Small intestine (tissue), 7 donors: ENCODE measurements around the gene AUTS2. TPM values are rescaled to one million over a fixed set of nuclear protein-coding genes. Genes with fewer than 3 reads are reported as not detected.

ENCODE experiments used
- DNase-seq, 2 donors: peaks; one replicate each; pipeline versions ENCODE4 v3.0.0 to v3.0.0-alpha.2; 2013
- FAIRE-seq: peaks from 2 replicates; lab custom pipeline; 2012; peaks lifted over from hg19 to GRCh38; lab: Jason Lieb, UNC
- H3K27ac ChIP-seq, 3 donors: one replicate each; pipeline ENCODE4 v1.5.1; 2013; ENCODE audit warnings: low read length in 2 of 3, mild to moderate bottlenecking in 2 of 3, control low read depth in 1 of 3, inconsistent platforms in 1 of 3, low read depth in 1 of 3, moderate library complexity in 1 of 3
- H3K27me3 ChIP-seq, 3 donors: one replicate each; pipeline ENCODE4 v1.6.1; 2013; ENCODE audit warnings: low read length in 3 of 3, inconsistent platforms in 1 of 3; ENCODE audit not compliant: control insufficient read depth in 3 of 3, insufficient read depth in 3 of 3
- H3K36me3 ChIP-seq, 3 donors: one replicate each; pipeline ENCODE4 v1.6.1; 2013; ENCODE audit warnings: low read length in 3 of 3, inconsistent platforms in 1 of 3, low read depth in 1 of 3, mild to moderate bottlenecking in 1 of 3, moderate library complexity in 1 of 3; ENCODE audit not compliant: control insufficient read depth in 3 of 3, insufficient read depth in 2 of 3
- H3K4me1 ChIP-seq, 3 donors: one replicate each; pipeline ENCODE4 v1.6.1; 2013; ENCODE audit warnings: low read length in 2 of 3, inconsistent platforms in 1 of 3, low read depth in 1 of 3, mild to moderate bottlenecking in 1 of 3, moderate library complexity in 1 of 3; ENCODE audit not compliant: control insufficient read depth in 3 of 3, insufficient read depth in 2 of 3
- H3K4me3 ChIP-seq, 3 donors: one replicate each; pipeline ENCODE4 v1.5.1; 2013; ENCODE audit warnings: low read length in 3 of 3, control low read depth in 1 of 3, inconsistent platforms in 1 of 3, low read depth in 1 of 3, mild to moderate bottlenecking in 1 of 3, moderate library complexity in 1 of 3
- H3K9me3 ChIP-seq, 2 donors: one replicate each; pipeline ENCODE4 v1.6.1; 2013; ENCODE audit warnings: low read depth in 1 of 2, low read length in 1 of 2; ENCODE audit not compliant: control insufficient read depth in 2 of 2, insufficient read depth in 1 of 2
- WGBS, 3 donors: extraction: QIAGEN DNeasy Blood & Tissue Kit; methylation state at CpG; one replicate each; pipeline ENCODE4 v1.1.7; 2013; 5-methylcytosine and 5-hydroxymethylcytosine counted together
- polyA plus RNA-seq, 4 donors: library from polyadenylated mRNA; stranded (reverse) in 3 of 4; unstranded in 1 of 4; fragments of 200-250 nt in 3 of 4; fragments of 120-200 nt in 1 of 4; gene quantifications; one replicate each; pipeline versions ENCODE4 v1.2.1 to v1.2.3, GENCODE V29; 2013
- donor health status: healthy with polysubstance abuse.
- donor health status: control.
- donor health status: control.
- donor health status: Bipolar disorder and iron deficiency.
- donor health status: healthy.

The AUTS2 gene
- polyA plus RNA-seq, 4 donors = 4.9 to 43.5 (median 13.6) TPM

DNA sequence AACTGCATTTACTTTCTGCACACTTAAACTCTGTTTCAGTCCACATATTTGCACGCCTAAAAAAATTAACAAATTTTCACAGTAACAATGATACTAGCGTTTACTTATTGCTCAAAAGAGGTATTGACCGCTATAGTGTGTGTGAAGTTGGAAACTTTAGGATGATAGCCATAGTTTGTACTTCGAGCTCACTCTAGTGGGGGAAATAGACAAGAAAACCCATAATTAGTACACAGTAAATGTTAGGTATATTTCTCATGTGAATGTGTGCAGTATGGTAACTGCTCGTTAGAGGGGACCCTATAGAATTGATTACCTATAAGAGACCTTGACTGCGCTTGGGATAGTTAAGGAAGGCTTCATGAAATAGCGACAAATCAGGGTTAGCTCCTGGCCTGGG is 238.4 kb downstream of the AUTS2 start:
- DNase-seq (no peak), FAIRE-seq (no peak)
- Histone ChIP-seq H3K9me3 (no peaks in the 10 kb centered on the region), H3K27ac (no peak overlapping the region), H3K36me3 (no peaks in the 10 kb centered on the region), H3K4me1 (peaks cover 0 to 5% (median 2%) of the 10 kb centered on the region in 3 donors), H3K4me3 (no peak overlapping the region), H3K27me3 (no peaks in the 10 kb centered on the region)
- 87 to 91% (median 89%) methylated on average over 7 of the region's 7 CpGs for WGBS, 3 donors

DNA sequence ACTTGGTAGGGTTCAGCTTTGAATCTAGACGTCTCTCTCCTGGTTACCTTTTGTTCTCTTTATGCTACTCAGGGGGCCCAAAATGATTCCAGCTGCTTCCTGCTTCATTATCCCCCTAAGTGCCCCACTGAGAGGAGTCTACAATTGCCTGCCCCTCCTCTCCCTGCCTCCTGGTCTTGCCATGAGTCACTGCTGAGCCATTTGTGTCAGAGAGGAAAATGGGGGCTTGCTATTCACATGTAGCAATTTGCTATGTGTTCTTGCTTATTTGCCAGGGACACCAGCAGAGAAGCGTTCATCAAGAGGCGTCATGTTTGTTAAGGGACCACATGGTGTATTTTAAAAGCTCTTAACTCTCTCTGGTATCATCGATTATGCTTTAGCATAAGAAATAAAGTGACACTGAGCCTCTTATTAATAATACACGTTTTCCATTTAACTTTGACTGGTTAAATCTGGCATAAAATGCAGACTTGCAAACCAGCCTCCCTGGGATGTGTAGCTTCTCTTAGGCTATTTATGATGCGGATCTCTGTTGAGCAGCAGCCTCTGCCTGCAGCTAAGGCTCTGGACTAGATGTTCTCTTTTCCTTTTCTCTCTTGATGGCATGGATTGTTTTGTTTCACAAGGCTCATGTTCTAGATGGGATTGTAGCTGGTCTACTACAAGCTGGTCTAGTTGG is 239.3 kb downstream of the AUTS2 start:
- Histone ChIP-seq H3K27ac (no peak overlapping the region), H3K36me3 (no peaks in the 10 kb centered on the region), H3K9me3 (no peaks in the 10 kb centered on the region), H3K27me3 (no peaks in the 10 kb centered on the region), H3K4me3 (no peak overlapping the region), H3K4me1 (peaks cover 0 to 5% (median 2%) of the 10 kb centered on the region in 3 donors)
- WGBS, 3 donors = 74 to 87% (median 81%) methylated on average over 6 of the region's 6 CpGs
- DNase-seq (no peak), FAIRE-seq (no peak)

DNA sequence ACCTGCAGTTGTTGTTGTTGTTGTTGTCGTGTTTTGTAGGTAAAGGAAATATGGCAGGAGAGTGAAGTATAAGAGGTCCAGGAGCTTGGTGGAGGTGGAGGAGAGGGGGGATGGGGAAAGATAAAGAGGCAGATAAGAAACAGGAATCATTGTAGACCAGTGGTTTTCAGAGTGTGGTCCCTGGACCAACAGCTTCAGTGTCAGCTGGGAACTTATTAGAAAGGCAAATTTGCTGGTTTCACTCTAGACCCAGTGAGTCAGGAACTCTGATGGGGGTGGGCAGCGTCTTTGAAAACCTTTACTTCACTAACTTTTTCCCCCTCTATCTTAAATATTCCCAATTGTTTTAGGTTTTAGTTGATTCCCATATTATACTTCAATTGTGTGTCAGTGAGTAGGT is 241.5 kb downstream of the AUTS2 start:
- no peaks in the 10 kb centered on the region for H3K27me3 ChIP-seq
- H3K4me3 ChIP-seq = no peak overlapping the region
- no peaks in the 10 kb centered on the region for H3K36me3 ChIP-seq
- H3K27ac ChIP-seq = no peak overlapping the region
- no peaks in the 10 kb centered on the region for H3K9me3 ChIP-seq
- H3K4me1 ChIP-seq = no peaks in the 10 kb centered on the region
- no peak for DNase-seq
- 88 to 93% (median 91%) methylated on average over 2 of the region's 2 CpGs for WGBS, 3 donors
- no peak for FAIRE-seq

DNA sequence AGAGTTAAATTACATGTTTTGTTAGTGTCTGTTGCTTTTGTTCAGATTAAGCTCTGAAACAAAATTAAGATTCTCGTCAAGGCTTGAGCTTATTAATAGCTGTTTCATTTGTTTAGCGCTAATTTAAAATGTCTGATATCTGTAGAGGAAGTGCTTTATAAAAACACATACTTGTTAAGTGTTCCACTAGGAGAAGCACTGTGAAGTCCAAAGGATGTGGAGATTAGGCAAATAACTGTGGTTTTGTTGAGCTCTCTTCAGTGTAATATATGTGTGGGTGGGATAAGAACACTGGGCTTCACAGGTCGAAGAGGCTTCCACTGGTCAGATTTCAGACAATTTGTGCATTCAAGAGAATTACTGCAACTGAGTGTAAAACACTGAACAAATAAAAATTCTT is 242.0 kb downstream of the AUTS2 start:
- FAIRE-seq (no peak), DNase-seq (no peak)
- Histone ChIP-seq H3K4me1 (no peaks in the 10 kb centered on the region), H3K27me3 (no peaks in the 10 kb centered on the region), H3K36me3 (no peaks in the 10 kb centered on the region), H3K9me3 (no peaks in the 10 kb centered on the region), H3K27ac (no peak overlapping the region), H3K4me3 (no peak overlapping the region)
- WGBS, 3 donors = 60 to 71% (median 70%) methylated on average over 3 of the region's 3 CpGs

DNA sequence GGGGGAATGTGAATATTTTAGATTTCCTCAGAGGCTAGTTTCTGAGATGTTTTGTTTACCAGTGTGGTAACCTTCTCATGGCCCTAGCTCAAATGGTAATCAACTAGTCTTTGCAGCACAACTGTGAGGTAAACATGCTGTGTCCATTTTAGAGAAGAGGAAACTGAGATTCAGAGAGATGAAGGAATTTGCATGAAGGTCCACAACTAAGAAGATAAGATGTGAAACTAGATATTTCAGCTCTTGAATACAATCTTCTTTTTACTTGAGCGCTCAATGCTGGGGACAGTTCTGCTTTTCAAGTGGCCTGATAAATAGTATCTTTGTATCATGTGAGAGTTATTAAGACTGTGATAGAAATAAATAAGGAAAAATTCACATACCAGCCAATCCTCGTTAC is 245.4 kb downstream of the AUTS2 start:
- no peak for FAIRE-seq

DNA sequence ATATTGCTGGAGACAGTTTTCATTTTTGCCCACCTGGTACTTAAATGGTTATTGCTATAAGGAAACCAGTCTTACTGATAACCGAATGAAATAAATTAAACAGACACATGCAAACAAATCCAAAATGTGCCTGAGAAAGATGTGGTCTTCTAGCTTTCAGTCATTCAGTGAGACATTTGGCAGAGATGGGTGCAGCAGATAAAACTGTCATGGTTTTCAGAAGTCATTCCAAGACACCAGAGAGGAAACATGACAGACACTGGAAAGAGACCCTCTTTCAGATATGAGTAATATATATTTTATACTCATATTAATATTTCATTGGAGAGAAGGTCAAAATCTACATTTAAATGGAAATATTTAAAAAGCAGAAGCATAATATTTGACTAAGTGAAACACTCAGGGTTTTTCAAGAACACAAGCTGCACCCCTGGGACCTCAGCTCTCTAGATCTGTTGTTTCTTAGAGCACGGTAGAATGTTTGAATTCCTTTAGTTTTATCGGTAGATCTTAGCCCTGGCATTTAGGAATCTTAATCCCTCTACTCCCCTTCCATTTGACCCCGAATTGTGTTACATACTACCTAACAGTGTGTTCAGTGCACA is 246.1 kb downstream of the AUTS2 start:
- FAIRE-seq (no peak), DNase-seq (no peak)
- no peaks in the 10 kb centered on the region for H3K36me3 ChIP-seq
- WGBS, 3 donors = 60 to 67% (median 66%) methylated on average over 4 of the region's 4 CpGs
- H3K27me3 ChIP-seq = no peaks in the 10 kb centered on the region
- no peak overlapping the region for H3K27ac ChIP-seq
- H3K4me3 ChIP-seq = no peak overlapping the region
- H3K4me1 ChIP-seq = peaks cover 0 to 2% (median 0%) of the 10 kb centered on the region in 3 donors
- no peaks in the 10 kb centered on the region for H3K9me3 ChIP-seq

More for the DNA sequence above, 245.4 kb downstream of the AUTS2 start:
- no peak overlapping the region for H3K27ac ChIP-seq
- H3K36me3 ChIP-seq = no peaks in the 10 kb centered on the region
- H3K27me3 ChIP-seq = no peaks in the 10 kb centered on the region
- no peak overlapping the region for H3K4me3 ChIP-seq
- 81 to 90% (median 83%) methylated on average over 2 of the region's 2 CpGs for WGBS, 3 donors
- no peak for DNase-seq
- H3K9me3 ChIP-seq = no peaks in the 10 kb centered on the region
- peaks cover 0 to 2% (median 0%) of the 10 kb centered on the region in 3 donors for H3K4me1 ChIP-seq

DNA sequence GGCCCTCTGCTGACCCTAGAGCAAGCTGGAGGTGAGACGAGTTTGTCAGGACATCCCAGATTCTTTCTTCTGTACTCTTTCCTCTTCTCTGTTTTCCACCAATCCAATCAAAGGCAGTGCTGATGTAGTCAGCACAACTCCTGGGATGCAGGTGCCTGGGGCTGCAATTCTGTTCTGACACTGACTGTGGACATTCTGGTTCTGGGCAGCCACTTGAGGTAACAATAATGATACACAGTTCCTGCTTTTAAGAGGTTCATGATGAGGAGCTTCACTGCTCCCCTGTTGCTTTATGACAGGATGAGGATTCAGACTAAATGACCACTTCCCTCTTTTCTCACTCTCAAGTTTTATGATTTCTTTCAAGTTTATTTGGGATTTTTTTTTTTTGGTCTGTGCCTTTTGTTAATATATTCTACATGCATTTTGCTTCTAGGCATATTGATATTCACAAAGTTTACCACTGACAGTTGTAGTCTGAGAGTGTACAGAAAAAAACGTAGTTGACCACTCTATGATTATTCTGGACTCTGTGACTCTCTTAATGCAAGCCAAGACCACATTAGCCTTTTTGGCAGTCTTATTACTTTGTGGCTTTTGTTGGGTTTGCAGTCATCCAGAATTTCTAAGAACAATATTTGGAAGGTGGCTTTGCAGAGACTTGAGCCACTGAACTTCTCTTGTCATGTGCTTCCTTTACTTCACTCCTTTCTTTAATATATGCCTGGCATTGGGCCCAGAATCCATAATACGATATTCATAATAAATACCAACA is 247.6 kb downstream of the AUTS2 start:
- Histone ChIP-seq H3K9me3 (no peaks in the 10 kb centered on the region), H3K27ac (no peak overlapping the region), H3K4me1 (peaks cover 0 to 2% (median 0%) of the 10 kb centered on the region in 3 donors), H3K36me3 (no peaks in the 10 kb centered on the region), H3K4me3 (no peak overlapping the region), H3K27me3 (no peaks in the 10 kb centered on the region)
- DNase-seq = no peak
- no peak for FAIRE-seq
- 55 to 61% (median 56%) methylated on average over 3 of the region's 3 CpGs for WGBS, 3 donors

DNA sequence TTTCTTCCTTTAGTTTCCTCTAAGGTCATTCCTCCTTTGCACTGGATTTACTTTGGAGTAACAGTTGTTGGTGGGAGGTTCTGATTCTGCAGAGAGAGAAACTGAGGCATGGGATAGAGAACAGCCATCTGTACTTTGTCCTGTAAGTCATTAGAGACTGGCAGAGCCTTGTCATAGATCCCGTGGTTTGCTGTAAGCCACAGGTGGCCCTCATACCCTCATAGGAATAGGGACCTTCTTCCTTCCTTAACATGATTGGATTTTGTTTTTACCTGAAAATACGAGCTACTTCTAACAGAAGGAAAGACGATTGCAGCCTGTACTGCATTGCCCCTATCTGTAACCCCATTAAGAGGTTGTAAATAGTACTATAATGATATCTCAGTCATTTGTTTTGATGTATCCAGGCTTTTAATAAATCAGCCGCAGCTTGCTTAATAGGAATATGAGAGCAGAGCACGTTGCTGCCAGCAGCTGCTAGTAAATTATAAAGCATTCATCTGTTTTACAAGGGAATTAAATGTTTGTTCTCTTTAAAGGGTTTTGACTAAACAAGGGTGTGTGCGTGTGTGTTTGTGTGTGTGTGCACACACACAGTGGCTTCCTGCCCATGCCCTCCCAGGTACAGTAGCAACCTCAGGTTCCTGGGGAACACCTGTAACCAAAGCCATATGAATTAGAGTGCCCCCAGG is 249.8 kb downstream of the AUTS2 start:
- Histone ChIP-seq H3K4me1 (peaks cover 0 to 2% (median 0%) of the 10 kb centered on the region in 3 donors), H3K4me3 (no peak overlapping the region), H3K36me3 (no peaks in the 10 kb centered on the region), H3K9me3 (no peaks in the 10 kb centered on the region), H3K27me3 (no peaks in the 10 kb centered on the region), H3K27ac (no peak overlapping the region)
- DNase-seq = no peak
- FAIRE-seq = no peak
- WGBS, 3 donors = 10 to 45% (median 26%) methylated on average over 6 of the region's 6 CpGs
